GM12891 (cell line): ENCODE measurements around the gene ARL5C.

Source experiments
- POLR2A ChIP-seq: IDR thresholded peaks from 2 replicates; pipeline ENCODE4 v1.6.1; 2011; ENCODE audit warnings: low read depth, low read length, control low read depth
- POU2F2 ChIP-seq: IDR thresholded peaks from 2 replicates; pipeline ENCODE4 v1.6.1; 2011; ENCODE audit warnings: low read depth, mild to moderate bottlenecking, control low read depth, low read length, moderate library complexity

DNA sequence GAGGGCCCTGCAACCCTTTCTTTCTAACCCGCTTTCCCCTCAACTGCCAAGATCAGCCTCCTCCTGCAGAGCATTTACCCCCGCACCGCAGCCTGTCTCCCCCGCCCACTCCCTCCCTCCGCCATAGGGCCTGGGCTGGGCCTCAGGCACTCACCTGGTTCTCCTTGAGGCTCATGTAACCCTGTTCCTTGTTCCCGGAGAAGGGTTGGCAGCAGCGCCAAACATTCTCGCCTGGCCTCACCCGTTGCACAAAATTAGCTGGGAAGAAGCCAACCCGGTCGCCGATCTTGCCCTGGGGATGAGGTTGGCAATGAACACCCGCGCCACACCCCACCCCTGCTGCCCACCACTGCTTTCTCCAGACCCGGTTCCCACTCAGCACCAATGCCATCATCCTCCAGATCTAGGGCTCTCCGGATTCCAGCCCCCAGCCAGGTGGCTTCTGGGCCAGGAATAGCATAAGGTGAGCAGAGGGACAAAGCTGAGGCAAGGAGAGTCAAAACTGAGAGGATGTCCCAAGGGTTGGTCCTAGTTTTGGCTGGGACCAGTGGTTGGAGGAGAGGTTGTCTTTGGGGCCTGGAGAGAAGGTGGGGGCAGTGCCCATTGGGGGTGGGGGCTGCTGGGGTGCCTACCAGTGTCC lies 47.0 kb upstream of the ARL5C start:
- TF ChIP-seq POLR2A, result no peak
- no peak for TF ChIP-seq POU2F2
